ENCODE measurements around the gene ZBTB42. TPM values are rescaled to one million over a fixed set of nuclear protein-coding genes. Genes with fewer than 3 reads are reported as not detected.
A peak's percentile ranks its signal among the peaks of the same experiment; 100 is the strongest.

The ZBTB42 gene
- total RNA-seq, 2 donors from 2014 or later: 5.2 to 8.1 TPM

DNA sequence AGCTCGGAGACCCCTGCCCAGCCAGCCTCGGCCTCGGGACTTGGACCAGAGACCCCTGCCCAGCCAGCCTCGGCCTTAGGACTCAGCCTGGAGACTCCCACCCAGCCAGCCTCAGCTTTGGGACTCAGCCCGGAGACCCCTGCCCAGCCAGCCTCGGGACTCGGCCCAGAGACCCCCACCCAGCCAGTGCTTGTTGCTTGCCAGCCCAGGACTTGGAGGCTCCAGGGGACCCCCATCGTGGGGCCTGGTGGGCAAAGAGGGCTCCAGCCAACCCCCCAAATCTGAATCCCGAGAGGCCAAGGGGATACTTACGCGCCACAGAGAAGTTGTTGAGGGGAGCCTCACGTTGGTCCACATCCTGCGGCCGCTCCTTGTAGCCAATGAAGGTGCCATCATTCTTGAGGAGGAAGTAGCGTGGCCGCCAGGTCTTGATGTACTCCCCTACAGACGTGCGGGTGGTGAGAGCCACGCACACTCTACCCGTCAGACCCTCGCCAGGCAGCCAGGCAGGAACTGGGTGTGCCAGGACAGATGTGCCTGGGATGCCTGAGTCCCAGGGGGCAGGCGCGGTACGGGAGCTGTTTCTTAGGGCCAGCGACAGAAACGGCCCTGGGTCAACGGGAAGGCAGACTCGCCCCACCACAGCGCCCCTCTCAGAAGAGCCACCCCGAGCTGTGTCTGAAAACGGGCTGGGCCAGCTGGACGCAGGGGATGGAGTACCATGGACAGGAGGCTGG is 21.0 kb upstream of the ZBTB42 start:
- intact Hi-C loops (cut with DNase I): no loop called here
- DNase-seq (no peak), ATAC-seq (no peak)

- intact Hi-C loops (cut with DNase I): no loop called here
- no peak for ATAC-seq
- DNase-seq: no peak
Measured at GRCh38 chr14:104780513-104781030, 20.3 kb upstream of the ZBTB42 start.

DNA sequence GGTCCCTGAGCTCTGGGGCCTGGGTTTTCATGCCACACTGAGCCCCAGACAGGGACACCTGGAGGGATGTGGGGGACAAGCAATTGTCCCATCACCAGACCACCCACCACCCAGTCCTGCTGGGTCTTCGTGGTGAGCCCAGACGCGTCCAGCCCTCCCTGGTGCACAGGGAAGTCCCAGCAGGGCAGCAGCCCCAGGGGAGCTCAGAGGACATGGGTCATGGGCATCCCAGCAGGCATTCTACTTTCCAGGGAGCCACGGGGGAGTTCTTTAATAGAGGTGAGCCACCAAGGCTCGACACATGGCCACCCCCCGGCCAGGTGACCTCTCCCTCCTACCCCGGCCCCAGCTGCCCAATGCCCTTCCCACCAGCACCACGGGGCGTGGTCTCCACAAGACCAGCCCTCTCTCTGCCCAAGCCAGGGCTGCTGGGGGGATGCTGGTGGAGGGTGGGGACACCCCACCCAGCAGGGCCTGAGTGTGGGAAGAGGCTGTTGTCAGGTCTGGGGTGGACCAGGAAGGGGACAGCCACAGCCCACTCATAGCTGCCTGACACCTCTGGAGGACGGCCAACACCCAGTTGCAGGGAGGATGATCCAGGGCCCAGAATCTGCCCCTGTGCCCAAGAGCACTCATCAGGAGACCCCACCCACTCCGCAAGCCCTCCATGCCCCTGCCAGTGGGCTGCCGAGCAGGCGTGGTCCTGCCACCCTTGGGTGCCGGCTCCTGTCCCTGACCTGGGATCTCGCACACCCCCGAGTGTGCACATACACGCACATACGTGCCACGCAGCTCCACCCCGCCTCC is 19.4 kb upstream of the ZBTB42 start:
- ATAC-seq (no peak), DNase-seq (no peak)
- intact Hi-C loops (cut with DNase I): no loop called here

DNA sequence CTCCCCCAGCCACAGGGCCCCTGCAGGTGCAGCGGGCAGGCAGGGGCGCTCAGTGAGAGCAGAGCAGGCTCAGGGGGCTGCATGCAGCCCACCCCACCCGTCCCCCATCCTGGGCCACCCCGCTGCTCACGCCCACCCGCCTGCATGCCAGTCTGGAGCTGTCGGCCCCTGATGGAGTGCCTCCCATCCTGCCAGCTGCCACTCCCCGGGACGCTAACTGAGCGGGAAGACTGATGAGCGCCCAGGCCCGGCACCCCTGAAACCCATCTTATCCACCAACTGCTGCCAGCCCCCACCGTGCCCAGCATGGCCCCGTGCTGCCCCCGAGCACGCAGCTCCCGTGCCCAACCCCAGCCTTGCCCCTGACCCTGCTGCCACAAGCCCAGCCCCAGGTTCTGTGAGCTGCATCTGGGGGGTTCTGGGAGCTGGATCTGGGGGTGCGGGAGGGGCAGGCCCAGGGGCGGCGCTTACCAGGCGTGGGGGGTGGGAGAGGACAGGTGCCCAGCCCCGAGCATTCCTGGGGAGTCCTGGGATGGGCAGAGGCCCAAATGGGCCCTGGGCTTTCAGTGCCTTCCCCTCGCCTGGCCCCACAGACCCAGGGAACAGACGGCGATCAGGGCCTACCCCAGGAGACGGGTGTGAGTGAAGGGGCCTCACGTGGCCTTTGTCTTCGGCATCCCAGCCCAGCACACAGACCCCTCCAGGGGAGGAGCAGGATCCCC is 18.7 kb upstream of the ZBTB42 start:
- no peak for ATAC-seq
- intact Hi-C loops (cut with DNase I): no loop called here
- DNase-seq: no peak

DNA sequence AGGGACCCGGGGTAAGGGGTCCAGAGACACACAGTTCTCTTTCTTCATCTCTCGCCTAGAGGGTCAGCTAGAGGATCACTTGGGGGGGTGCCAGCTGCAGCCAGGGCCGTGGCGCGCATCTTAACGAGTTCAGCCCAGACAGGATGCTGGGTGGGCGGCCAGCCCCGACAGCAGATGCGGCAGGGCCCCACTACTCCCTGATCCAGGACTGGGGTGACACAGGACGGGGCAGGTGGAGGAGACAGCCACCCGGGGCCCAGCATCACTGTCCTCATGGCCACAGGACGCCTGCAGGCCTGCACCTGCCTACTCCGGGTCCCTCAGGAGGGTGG is 18.1 kb upstream of the ZBTB42 start:
- intact Hi-C loops (cut with DNase I): no loop called here
- ATAC-seq (no peak), DNase-seq (no peak)

GRCh38 chr14:104783484-104784217 is 17.2 kb upstream of the ZBTB42 start:
- ATAC-seq (no peak), DNase-seq (no peak)

DNA sequence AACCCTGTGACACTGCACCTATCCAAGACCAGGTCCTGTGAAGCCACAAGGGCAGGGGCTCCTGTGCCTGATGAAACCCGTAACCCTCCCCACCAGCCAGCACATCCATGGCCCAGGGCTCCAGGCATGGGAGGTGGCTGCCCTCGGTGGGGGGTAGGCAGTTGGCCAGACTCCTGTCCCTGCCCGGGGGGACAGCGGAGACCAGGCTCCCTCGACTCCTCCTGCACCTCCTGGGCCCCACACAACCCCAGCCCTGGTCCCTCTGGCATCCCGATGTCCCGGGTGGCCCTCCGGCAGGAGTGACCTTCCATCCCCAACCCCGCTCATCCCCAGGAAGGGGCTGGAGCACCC is 16.7 kb upstream of the ZBTB42 start:
- no peak for ATAC-seq
- intact Hi-C loops (cut with DNase I): no loop called here

More at GRCh38 chr14:104783484-104784217, 17.2 kb upstream of the ZBTB42 start:
- intact Hi-C loops (cut with DNase I): no loop called here

DNA sequence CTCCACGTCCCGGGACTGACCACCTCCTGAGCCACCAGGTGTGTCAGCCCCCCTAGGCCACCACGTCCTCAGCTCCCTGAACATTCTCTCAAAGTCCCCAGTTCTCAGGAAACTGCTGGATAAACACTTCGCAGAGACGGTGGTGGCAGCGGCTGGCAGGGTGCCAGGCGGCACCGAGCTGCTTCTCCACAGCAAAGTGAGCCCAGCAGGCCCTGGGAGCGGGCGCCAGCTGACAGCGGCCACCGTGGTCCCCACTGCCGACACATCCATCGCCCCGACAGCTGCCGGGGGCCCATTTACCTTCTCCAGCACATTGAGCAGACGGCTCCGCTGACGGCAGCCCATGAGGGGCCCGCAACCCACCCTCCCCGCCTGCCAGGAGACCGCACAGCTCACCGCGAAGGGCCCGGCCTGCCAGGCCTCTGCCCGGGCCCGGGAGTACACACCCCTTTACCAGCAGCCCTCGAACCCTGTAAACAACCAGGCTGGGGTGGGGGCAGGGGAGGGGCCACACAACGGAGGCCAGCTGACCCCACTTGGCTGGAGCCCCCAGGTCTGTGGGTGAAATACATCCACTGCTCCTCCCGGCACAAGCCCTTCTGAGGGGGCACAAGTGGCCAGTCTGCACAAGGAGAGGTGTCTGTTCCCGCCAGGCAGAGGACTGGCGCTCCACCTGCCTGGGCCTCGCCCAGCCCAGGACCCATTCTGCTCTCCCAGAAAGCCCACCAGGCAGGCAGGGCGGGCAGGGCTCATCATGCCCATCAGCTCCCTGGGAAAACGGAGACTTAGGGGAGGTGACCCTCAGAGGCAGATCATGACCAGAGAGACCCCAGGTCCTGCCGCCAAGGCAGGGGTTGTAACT is 15.8 kb upstream of the ZBTB42 start:
- DNase-seq (no peak), ATAC-seq (no peak)
- intact Hi-C loops (cut with DNase I): no loop called here

More for the DNA sequence above, 16.7 kb upstream of the ZBTB42 start:
- DNase-seq: no peak

GRCh38 chr14:104785708-104786080 is 15.2 kb upstream of the ZBTB42 start:
- ATAC-seq (no peak), DNase-seq (no peak)
- intact Hi-C loops (cut with DNase I): no loop called here

DNA sequence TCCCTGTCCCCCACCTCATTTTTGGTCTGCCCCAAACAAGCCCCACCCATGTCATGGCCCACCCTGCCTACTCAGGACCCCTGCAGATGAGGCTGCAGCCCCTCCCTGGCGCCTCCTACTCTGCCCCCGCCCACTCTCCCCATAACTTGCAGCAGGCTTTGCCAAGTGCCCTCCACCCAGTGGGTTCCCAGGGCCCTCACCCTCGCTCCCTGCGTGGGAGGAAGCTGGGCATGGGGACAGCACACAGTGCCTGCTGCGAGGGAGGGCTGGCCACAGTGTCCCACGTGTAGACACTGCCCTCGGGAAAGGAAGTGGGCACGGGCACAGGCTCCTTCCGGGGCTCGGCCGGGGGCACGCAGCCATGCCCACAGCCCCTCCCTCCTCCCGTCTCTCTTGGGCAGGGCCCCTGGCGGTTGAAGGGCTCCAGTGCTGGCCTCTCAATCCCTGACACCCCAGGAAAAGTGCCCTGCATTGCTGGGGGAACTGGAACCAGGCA is 14.8 kb upstream of the ZBTB42 start:
- ATAC-seq: peak; percentile 28 to 39
- no peak for DNase-seq
- intact Hi-C loops (cut with DNase I): no loop called here

- peak in 1 of 2 donors; percentile 3 for ATAC-seq
- no peak for DNase-seq
- intact Hi-C loops (cut with DNase I): no loop called here
Measured at GRCh38 chr14:104786726-104787675, 13.9 kb upstream of the ZBTB42 start.

GRCh38 chr14:104787736-104788135 is 13.2 kb upstream of the ZBTB42 start:
- intact Hi-C loops (cut with DNase I): no loop called here
- no peak for ATAC-seq
- no peak for DNase-seq

DNA sequence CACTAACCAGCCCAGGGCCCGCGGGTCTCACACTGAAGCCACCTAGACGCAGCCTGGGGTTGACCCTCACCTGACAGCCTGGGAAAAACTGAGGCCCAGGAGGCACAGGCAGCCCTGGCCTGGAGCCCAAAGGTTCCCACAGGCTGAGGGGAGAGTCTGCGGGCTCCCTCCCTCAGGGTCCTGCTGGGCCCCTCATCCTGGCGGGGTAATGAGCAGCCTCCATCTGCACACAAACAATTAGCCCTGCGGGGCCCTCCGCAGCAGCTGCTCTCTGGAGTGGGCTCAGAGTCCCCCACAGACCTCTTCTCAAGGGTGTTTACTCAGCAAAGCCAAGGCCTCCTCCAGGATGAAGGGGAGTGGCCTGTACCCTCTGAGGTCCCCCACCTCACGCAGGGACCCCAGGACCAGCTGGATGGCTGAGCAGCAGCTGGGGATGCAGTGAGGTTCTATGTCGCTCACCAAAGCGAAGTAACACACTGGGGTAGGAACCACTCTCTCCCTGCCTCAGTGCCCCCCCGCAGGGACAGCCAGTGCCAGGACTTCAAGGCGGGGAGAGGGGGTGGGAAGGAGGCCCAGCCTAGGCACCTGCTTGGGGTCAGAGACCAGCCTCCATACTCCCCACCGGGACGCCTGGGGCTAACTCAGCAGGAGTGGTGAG is 12.6 kb upstream of the ZBTB42 start:
- intact Hi-C loops (cut with DNase I): no loop called here
- DNase-seq: no peak
- ATAC-seq: no peak

- intact Hi-C loops (cut with DNase I): no loop called here
- DNase-seq (no peak), ATAC-seq (no peak)
Measured at GRCh38 chr14:104788873-104789663, 11.8 kb upstream of the ZBTB42 start.

DNA sequence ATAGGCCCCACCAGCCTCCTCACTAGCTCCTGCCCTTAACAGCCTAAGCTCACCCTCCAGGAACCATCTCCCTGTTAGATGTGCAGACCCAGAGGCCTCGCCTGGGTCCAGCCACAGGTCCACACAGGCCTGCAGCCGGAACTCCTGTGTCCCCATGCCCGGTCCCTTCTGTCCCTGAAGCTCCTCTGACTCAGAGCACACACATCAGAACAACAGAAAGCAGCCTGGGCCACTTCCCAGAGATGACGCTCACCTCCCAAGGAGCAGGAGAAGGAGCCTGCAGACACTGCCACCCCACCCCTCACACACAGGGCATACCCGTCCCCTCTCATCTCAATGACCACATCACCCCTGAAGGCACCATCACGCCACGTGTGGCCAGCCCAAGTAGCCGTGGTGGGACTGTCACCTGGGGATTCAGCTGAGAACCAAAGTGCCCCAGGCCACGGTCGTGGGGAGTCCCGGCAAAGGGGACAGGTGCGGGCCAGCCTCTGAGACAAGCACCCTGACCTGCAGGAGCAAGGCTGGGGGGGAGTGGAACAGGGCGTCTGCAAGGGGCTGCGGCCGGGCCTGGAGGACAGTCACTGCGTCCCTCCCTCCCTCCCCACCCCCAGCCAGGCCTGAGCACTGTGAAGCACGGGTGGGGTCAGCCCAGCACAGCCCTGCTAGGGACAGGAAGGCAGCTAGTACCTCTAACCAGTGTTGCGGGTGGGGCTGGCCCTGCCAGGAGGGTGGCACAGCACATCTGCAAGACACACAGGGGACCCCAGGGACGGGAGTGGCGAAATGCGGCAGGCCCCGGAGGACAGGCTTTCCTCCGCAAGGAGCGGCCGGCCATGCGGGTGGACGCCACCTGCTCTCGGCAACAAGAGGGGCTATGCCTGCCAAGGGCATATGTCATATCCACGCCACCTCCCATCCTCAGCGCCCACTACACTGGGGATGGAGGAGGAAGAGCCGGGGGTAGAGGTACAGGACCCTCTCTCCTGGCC is 10.9 kb upstream of the ZBTB42 start:
- ATAC-seq: no peak

More for the DNA sequence above, 10.9 kb upstream of the ZBTB42 start:
- intact Hi-C loops (cut with DNase I): no loop called here
- no peak for DNase-seq
